Right ventricle myocardium inferior (tissue), 1 donor: ENCODE results near the gene CASK. TPM values are rescaled to one million over a fixed set of nuclear protein-coding genes. Genes with fewer than 3 reads are reported as not detected.
"Not testable (repeated sequence)": the region's sequence is repeated elsewhere in the genome, so short reads cannot be mapped to it uniquely, and the experiment has no call there.

ENCODE experiments used
- ATAC-seq: fragments of 200-7000 bp; cut with Tn5 transposase; one replicate; pipeline ENCODE4 v1.9.1; 2020; ENCODE audit warnings: mild to moderate bottlenecking, moderate library complexity
- DNase-seq: peaks from one replicate; pipeline ENCODE4 v3.0.0; 2021; ENCODE audit errors: missing footprints
- intact Hi-C: fragments of 100-400 bp; cut with DNase I; formaldehyde crosslinking; loops from one replicate; pipeline ENCODE4 v1.11.0; 2022
- total RNA-seq: library from RNA; stranded (reverse); fragmentation: NEBNext Ultra II Directional; extraction: Animal tissue kit (Norgen Biotek cat#: 25700); gene quantifications from one replicate; pipeline ENCODE4 v1.2.1, GENCODE V29; 2021
- donor health status: DM: no; HTN: yes; CAD: no; lungs with severe emphysema.

The CASK gene
- total RNA-seq, 1 donor from 2014 or later = 16.6 TPM

GRCh38 chrX:41518127-41518840 lies 405.1 kb downstream of the CASK start:
- intact Hi-C loops = no loop called here
- ATAC-seq (no peak), DNase-seq (no peak)

GRCh38 chrX:41516999-41517765 lies 406.2 kb downstream of the CASK start:
- intact Hi-C loops = no loop called here
- DNase-seq (no peak), ATAC-seq (no peak)

- ATAC-seq (no peak), DNase-seq (no peak)
- intact Hi-C loops = no loop called here
These were observed 406.9 kb downstream of the CASK start for GRCh38 chrX:41516456-41516855.

DNA sequence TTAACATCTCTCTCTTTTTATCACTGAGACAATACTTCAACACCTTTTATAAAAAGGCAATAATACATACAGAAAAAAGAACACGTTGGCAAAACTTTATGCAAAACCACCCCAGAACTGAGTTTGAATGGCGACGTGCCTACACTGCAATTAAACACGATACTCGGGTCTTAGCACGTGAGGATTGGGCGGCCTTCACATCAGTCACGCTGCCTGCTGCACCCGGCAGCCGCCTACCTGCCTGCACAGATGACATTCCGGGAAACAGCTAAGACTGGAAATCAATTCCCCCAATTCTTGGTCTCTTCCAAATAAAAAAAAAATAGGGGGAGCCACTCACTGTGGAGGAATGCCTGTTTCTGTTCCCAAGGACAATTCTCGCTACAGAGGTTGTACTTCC lies 408.0 kb downstream of the CASK start:
- no peak for ATAC-seq
- intact Hi-C loops = no loop called here
- DNase-seq = no peak

- DNase-seq = no peak
- intact Hi-C loops = no loop called here
These were observed 409.2 kb downstream of the CASK start for GRCh38 chrX:41514179-41514578.

GRCh38 chrX:41512853-41513252 lies 410.5 kb downstream of the CASK start:
- ATAC-seq, intact Hi-C loops, DNase-seq: not testable (repeated sequence)

More at GRCh38 chrX:41514179-41514578, 409.2 kb downstream of the CASK start:
- ATAC-seq = no peak

GRCh38 chrX:41512394-41512793 lies 411.0 kb downstream of the CASK start:
- DNase-seq (no peak), ATAC-seq (no peak)
- intact Hi-C loops = no loop called here

GRCh38 chrX:41507919-41508318 lies 415.4 kb downstream of the CASK start:
- ATAC-seq (no peak), DNase-seq (no peak)
- intact Hi-C loops = no loop called here

GRCh38 chrX:41502004-41502403 lies 421.4 kb downstream of the CASK start:
- intact Hi-C loops = no loop called here
- DNase-seq = no peak

GRCh38 chrX:41499984-41500383 lies 423.4 kb downstream of the CASK start:
- DNase-seq = no peak
- intact Hi-C loops = no loop called here
- no peak for ATAC-seq

More at GRCh38 chrX:41502004-41502403, 421.4 kb downstream of the CASK start:
- ATAC-seq = no peak

- ATAC-seq (no peak), DNase-seq (no peak)
- intact Hi-C loops = no loop called here
These were observed 424.2 kb downstream of the CASK start for GRCh38 chrX:41499195-41499594.

DNA sequence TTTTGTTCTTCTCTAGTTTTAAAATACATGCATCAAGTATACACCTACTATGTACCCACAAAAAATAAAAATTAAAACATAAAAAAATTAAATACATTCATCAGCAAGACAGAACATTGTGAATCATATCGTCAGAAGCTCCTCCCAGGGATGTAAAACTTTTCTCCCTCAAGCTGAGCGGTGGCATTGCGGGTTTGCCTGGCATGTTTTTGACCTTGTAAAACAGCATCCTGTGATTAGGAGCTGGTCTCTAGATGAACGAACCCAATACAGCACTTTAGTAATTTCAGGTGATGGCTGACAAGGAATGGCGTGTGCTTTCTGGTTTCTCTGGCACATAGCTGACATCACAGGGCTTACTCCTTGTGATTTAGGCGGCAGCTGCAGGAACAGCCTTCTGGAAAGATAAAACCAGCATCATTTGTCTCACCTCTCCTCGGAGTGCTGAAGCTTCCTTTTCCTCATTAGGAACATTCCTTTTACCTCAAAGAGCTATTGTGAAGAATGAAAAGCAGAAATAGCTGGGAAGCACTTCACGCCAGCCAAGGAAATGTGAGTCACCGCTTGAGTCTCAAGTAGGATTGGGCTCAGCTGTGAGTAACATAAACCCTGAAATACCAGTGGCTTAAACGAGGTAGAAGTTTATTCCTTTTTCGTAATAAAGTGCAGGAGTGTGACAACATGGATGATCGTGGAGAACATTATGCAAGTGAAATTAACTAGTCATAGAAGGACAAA lies 431.9 kb downstream of the CASK start:
- no peak for ATAC-seq
- no peak for DNase-seq
- intact Hi-C loops = no loop called here

DNA sequence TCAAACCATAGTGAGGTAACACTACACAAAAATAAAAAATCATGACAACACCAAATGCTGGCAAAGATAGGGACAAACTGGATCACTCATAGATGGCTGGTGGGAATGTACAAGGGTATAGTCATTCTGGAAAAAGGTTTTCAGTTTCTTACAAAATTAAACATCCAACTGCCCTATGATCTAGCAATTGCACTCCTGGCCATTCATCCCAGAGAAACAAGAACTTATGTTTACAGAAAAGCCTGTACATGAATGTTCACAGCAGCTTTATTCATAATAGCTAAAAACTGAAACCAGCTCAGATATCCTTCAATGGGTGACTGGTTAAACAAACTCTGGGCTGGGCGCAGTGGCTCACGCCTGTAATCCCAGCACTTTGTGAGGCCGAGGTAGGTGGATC lies 432.9 kb downstream of the CASK start:
- ATAC-seq (no peak), DNase-seq (no peak)
- intact Hi-C loops = no loop called here

GRCh38 chrX:41482154-41482850 lies 441.1 kb downstream of the CASK start:
- ATAC-seq (no peak), DNase-seq (no peak)
- intact Hi-C loops = no loop called here

DNA sequence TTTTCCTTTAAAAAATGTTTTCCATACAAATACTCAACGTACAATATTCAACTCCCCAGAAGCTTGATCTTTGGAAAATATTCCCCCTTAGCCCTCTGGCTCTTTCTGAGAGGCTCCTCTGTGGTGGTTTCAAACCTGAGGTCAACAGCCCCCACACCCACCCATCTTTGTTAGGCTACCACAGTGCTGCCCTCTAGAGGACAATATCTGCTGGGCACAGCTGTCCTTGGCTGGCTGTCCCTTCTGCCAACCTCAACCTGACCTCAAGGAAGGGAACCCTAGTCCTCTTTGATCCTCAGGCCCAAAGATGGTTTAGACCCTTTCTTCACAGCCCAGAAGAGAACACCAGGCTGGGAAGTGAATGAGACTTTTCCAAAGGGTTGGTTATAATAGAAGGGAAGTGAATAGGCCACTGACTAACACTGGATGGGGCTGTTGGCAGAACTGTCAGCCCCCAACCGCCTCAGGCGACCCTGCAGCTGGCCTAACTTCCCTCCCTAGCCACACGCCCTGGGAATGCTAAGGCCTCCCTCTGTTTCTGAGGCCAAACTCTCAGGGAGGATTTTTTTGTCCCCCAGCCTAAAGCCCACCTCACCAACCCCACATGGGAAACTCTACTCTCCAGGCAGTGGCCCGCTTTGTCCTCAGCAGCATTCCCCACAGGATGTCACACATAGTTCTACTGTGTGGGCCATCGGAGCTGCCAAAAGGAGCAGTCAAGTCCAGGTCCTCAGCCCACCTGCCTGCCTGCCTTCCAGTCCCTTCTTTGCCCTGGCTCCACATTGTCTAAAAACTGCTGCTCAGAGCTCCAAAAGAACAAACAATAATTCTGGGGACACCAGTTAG lies 441.9 kb downstream of the CASK start:
- ATAC-seq (no peak), DNase-seq (no peak)
- intact Hi-C loops = no loop called here

GRCh38 chrX:41480508-41481260 lies 442.7 kb downstream of the CASK start:
- no peak for ATAC-seq
- intact Hi-C loops = no loop called here

DNA sequence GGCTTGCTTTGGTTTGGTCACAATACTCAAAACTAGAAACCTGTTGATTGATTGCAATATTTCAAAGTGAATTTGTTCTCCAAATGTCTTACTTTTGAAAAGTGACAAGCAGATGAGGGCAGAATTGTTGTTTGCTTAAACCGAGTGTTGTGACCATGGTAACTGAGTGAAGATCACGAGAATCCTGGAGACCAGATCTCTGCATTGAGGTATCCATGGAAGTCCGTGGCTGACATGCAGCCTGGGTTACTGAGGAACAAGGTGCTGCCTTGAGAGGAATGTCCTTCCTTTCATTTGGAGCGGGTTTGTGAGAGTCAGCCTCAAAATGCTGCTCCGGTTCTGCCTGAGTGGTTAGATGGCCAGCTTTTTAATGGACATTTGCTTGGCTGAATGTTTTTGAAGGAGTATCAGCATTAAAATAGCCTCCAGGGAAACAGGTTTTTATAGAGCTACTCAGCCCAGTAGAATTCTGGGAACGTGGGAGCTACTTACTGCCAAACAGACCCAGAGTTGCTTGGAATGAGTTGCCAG lies 444.9 kb downstream of the CASK start:
- intact Hi-C loops = no loop called here
- no peak for DNase-seq
- ATAC-seq = no peak

More at GRCh38 chrX:41480508-41481260, 442.7 kb downstream of the CASK start:
- no peak for DNase-seq
